GM23338 (cell line): ENCODE measurements around the gene CCNY. TPM values are rescaled to one million over a fixed set of nuclear protein-coding genes. Genes with fewer than 3 reads are reported as not detected.

Source experiments
- ATAC-seq: fragments of 200-7000 bp; cut with Tn5 transposase; 3 replicates; pipeline ENCODE4 v1.9.1; 2020
- DNase-seq: peaks from one replicate; pipeline ENCODE4 v3.0.0-alpha.2; 2015; ENCODE audit warnings: low spot score
- H2AFZ ChIP-seq: fragments of 200-600 bp; sonication (generic); 2 replicates; pipeline ENCODE4 v1.8.0; 2016; ENCODE audit warnings: antibody characterized with exemption, mild to moderate bottlenecking, moderate library complexity
- H3F3A ChIP-seq: fragments of 200-600 bp; sonication (generic); replicated peaks from 2 replicates; pipeline ENCODE4 v1.8.0; 2017; ENCODE audit warnings: antibody characterized with exemption, mixed run types, low read depth
- H3K27ac ChIP-seq: fragments of 200-600 bp; sonication (generic); 2 replicates; pipeline ENCODE4 v1.6.1; 2016; ENCODE audit warnings: low read depth
- H3K27me3 ChIP-seq: fragments of 200-600 bp; sonication (generic); 2 replicates; pipeline ENCODE4 v1.8.0; 2016; ENCODE audit warnings: mild to moderate bottlenecking, mixed run types, moderate library complexity; ENCODE audit not compliant: insufficient read depth
- H3K36me3 ChIP-seq: fragments of 200-600 bp; sonication (generic); 2 replicates; pipeline ENCODE4 v1.8.0; 2016; ENCODE audit warnings: mild to moderate bottlenecking; ENCODE audit not compliant: insufficient read depth
- H3K4me1 ChIP-seq: fragments of 200-600 bp; sonication (generic); 2 replicates; pipeline ENCODE4 v1.8.0; 2016; ENCODE audit warnings: mild to moderate bottlenecking, moderate library complexity; ENCODE audit not compliant: insufficient read depth
- H3K4me2 ChIP-seq: fragments of 200-600 bp; sonication (generic); 2 replicates; pipeline ENCODE4 v1.7.1; 2017; ENCODE audit warnings: mixed run types
- H3K4me3 ChIP-seq: fragments of 200-600 bp; sonication (generic); 2 replicates; pipeline ENCODE4 v1.6.1; 2016; ENCODE audit warnings: mixed run types
- H3K79me2 ChIP-seq: fragments of 200-600 bp; sonication (generic); replicated peaks from 2 replicates; pipeline ENCODE4 v1.8.0; 2017; ENCODE audit warnings: mild to moderate bottlenecking; ENCODE audit not compliant: insufficient read depth
- H3K9me2 ChIP-seq: fragments of 200-600 bp; sonication (generic); 2 replicates; pipeline ENCODE4 v1.8.0; 2017; ENCODE audit not compliant: insufficient read depth
- H4K20me1 ChIP-seq: fragments of 200-600 bp; sonication (generic); replicated peaks from 2 replicates; pipeline ENCODE4 v1.8.0; 2017; ENCODE audit warnings: mild to moderate bottlenecking; ENCODE audit not compliant: insufficient read depth
- H3K27ac Mint-ChIP-seq: 2 replicates; pipeline ENCODE4 v1.8.0; 2020; ENCODE audit warnings: inconsistent platforms, mild to moderate bottlenecking, moderate library complexity, mixed read lengths
- H3K27me3 Mint-ChIP-seq: 3 replicates; pipeline ENCODE4 v1.8.0; 2022; ENCODE audit warnings: low read depth, mild to moderate bottlenecking, moderate library complexity, mixed read lengths, inconsistent platforms; ENCODE audit not compliant: insufficient read depth, poor library complexity
- H3K36me3 Mint-ChIP-seq: 3 replicates; pipeline ENCODE4 v1.8.0; 2021; ENCODE audit warnings: low read depth, mild to moderate bottlenecking, inconsistent platforms, moderate library complexity, mixed read lengths
- H3K4me1 Mint-ChIP-seq: 3 replicates; pipeline ENCODE4 v1.8.0; 2020; ENCODE audit warnings: mild to moderate bottlenecking, inconsistent platforms, mixed read lengths
- H3K4me3 Mint-ChIP-seq: 3 replicates; pipeline ENCODE4 v1.8.0; 2021; ENCODE audit warnings: moderate library complexity, mild to moderate bottlenecking, inconsistent platforms, mixed read lengths
- H3K9me3 Mint-ChIP-seq: 3 replicates; pipeline ENCODE4 v1.8.0; 2020; ENCODE audit warnings: moderate library complexity, mild to moderate bottlenecking, inconsistent platforms, mixed read lengths
- CREB1 ChIP-seq: fragments of 250-450 bp; sonication (Bioruptor Pico); IDR thresholded peaks from 2 replicates; pipeline ENCODE4 v1.5.0; 2020; ENCODE audit warnings: low read depth, mild to moderate bottlenecking, moderate library complexity
- EZH2 ChIP-seq: fragments of 200-600 bp; sonication (generic); IDR thresholded peaks from one replicate; pipeline ENCODE4 v1.8.0; 2017; ENCODE audit warnings: antibody characterized with exemption, mild to moderate bottlenecking, low read depth; ENCODE audit not compliant: unreplicated experiment
- EZH2phosphoT487 ChIP-seq: fragments of 200-600 bp; sonication (generic); IDR thresholded peaks from one replicate; pipeline ENCODE4 v1.8.1; 2018; ENCODE audit warnings: antibody characterized with exemption; ENCODE audit not compliant: unreplicated experiment
- JUNB ChIP-seq: IDR thresholded peaks from one replicate; pipeline ENCODE4 v1.6.1; 2016; ENCODE audit warnings: antibody characterized with exemption; ENCODE audit not compliant: unreplicated experiment
- NANOG ChIP-seq: IDR thresholded peaks from 2 replicates; pipeline ENCODE4 v1.6.1; 2016; ENCODE audit warnings: antibody characterized with exemption, borderline replicate concordance
- POLR2AphosphoS5 ChIP-seq: IDR thresholded peaks from 2 replicates; pipeline ENCODE4 v1.6.1; 2016; ENCODE audit warnings: antibody characterized with exemption, low read depth
- STAT1 ChIP-seq: IDR thresholded peaks from one replicate; pipeline ENCODE4 v1.6.1; 2016; ENCODE audit warnings: antibody characterized with exemption; ENCODE audit not compliant: unreplicated experiment
- ZNF114 ChIP-seq: fragments of 250-450 bp; sonication (Bioruptor Pico); IDR thresholded peaks from 2 replicates; pipeline ENCODE4 v1.5.0; 2020; ENCODE audit warnings: mild to moderate bottlenecking, moderate library complexity
- ZNF331 ChIP-seq: fragments of 250-450 bp; sonication (Bioruptor Pico); IDR thresholded peaks from 2 replicates; pipeline ENCODE4 v1.5.0; 2020; ENCODE audit warnings: low read depth, mild to moderate bottlenecking, moderate library complexity
- polyA plus RNA-seq: library from polyadenylated mRNA; unstranded; fragments of >200 nt; fragmentation: Nextera tagmentation; extraction: Ambion mirVana; gene quantifications from 2 replicates; pipeline ENCODE4 v1.2.1, GENCODE V29; 2016
- total RNA-seq: library from RNA; depleted of rRNA; stranded (reverse); fragments of >200 nt; shearing (Covaris generic); gene quantifications from 2 replicates; pipeline ENCODE4 v1.2.3, GENCODE V29; 2014
- TF ChIP-seq, protein P1 (sequence below): IDR thresholded peaks from one replicate; pipeline ENCODE4 v1.6.1; 2018; ENCODE audit warnings: antibody characterized with exemption; ENCODE audit not compliant: unreplicated experiment
- TF ChIP-seq, protein P2 (sequence below): fragments of 250-450 bp; sonication (Bioruptor Pico); IDR thresholded peaks from 2 replicates; pipeline ENCODE4 v1.5.0; 2020; ENCODE audit warnings: mild to moderate bottlenecking, moderate library complexity
- TF ChIP-seq, protein P3 (sequence below): IDR thresholded peaks from 2 replicates; pipeline ENCODE4 v1.6.1; 2016; ENCODE audit warnings: antibody characterized with exemption
- TF ChIP-seq, protein P4 (sequence below), 2 experiments: fragments of 200-600 bp in 1 of 2; sonication (generic) in 1 of 2; conservative IDR thresholded peaks; 2 replicates each; pipeline versions ENCODE4 v1.5.1 to v1.6.1; 2016 to 2017; ENCODE audit warnings: antibody characterized with exemption in 2 of 2, low read depth in 2 of 2, mild to moderate bottlenecking in 2 of 2, moderate library complexity in 1 of 2

Gene CCNY
- total and polyA plus RNA-seq, 2 experiments from 2014 or later, result 14.2 to 29.0 TPM

DNA sequence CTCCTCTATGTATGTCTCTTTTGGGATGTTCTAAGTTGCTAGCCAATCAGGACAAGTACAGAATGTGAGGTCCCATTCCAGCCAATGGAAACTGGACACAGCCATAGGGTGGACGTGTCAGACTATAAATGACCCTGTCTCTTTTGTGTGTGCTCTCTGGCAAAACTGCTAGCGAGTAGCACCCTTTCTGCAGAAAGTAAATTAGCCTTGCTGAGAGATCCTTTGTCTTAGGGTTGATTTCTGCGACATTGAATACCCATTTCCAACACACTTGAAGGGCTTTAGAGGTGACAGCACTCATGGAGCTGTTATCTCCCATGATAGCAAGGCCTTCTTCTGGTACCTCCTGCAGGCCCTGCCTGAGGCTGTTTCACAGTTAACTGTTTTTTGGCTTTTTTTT is 107.5 kb downstream of the CCNY start:
- no peaks in the 10 kb centered on the region for H4K20me1 ChIP-seq
- H3F3A ChIP-seq, result no peaks in the 10 kb centered on the region
- TF ChIP-seq EZH2, result no peak
- no peak for TF ChIP-seq ZNF331 (CRISPR knock-in tag)
- TF ChIP-seq, protein P1, sequence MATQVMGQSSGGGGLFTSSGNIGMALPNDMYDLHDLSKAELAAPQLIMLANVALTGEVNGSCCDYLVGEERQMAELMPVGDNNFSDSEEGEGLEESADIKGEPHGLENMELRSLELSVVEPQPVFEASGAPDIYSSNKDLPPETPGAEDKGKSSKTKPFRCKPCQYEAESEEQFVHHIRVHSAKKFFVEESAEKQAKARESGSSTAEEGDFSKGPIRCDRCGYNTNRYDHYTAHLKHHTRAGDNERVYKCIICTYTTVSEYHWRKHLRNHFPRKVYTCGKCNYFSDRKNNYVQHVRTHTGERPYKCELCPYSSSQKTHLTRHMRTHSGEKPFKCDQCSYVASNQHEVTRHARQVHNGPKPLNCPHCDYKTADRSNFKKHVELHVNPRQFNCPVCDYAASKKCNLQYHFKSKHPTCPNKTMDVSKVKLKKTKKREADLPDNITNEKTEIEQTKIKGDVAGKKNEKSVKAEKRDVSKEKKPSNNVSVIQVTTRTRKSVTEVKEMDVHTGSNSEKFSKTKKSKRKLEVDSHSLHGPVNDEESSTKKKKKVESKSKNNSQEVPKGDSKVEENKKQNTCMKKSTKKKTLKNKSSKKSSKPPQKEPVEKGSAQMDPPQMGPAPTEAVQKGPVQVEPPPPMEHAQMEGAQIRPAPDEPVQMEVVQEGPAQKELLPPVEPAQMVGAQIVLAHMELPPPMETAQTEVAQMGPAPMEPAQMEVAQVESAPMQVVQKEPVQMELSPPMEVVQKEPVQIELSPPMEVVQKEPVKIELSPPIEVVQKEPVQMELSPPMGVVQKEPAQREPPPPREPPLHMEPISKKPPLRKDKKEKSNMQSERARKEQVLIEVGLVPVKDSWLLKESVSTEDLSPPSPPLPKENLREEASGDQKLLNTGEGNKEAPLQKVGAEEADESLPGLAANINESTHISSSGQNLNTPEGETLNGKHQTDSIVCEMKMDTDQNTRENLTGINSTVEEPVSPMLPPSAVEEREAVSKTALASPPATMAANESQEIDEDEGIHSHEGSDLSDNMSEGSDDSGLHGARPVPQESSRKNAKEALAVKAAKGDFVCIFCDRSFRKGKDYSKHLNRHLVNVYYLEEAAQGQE, result no peak
- TF ChIP-seq POLR2AphosphoS5, result no peak
- no peak for TF ChIP-seq STAT1
- no peak for TF ChIP-seq NANOG
- TF ChIP-seq, protein P2, sequence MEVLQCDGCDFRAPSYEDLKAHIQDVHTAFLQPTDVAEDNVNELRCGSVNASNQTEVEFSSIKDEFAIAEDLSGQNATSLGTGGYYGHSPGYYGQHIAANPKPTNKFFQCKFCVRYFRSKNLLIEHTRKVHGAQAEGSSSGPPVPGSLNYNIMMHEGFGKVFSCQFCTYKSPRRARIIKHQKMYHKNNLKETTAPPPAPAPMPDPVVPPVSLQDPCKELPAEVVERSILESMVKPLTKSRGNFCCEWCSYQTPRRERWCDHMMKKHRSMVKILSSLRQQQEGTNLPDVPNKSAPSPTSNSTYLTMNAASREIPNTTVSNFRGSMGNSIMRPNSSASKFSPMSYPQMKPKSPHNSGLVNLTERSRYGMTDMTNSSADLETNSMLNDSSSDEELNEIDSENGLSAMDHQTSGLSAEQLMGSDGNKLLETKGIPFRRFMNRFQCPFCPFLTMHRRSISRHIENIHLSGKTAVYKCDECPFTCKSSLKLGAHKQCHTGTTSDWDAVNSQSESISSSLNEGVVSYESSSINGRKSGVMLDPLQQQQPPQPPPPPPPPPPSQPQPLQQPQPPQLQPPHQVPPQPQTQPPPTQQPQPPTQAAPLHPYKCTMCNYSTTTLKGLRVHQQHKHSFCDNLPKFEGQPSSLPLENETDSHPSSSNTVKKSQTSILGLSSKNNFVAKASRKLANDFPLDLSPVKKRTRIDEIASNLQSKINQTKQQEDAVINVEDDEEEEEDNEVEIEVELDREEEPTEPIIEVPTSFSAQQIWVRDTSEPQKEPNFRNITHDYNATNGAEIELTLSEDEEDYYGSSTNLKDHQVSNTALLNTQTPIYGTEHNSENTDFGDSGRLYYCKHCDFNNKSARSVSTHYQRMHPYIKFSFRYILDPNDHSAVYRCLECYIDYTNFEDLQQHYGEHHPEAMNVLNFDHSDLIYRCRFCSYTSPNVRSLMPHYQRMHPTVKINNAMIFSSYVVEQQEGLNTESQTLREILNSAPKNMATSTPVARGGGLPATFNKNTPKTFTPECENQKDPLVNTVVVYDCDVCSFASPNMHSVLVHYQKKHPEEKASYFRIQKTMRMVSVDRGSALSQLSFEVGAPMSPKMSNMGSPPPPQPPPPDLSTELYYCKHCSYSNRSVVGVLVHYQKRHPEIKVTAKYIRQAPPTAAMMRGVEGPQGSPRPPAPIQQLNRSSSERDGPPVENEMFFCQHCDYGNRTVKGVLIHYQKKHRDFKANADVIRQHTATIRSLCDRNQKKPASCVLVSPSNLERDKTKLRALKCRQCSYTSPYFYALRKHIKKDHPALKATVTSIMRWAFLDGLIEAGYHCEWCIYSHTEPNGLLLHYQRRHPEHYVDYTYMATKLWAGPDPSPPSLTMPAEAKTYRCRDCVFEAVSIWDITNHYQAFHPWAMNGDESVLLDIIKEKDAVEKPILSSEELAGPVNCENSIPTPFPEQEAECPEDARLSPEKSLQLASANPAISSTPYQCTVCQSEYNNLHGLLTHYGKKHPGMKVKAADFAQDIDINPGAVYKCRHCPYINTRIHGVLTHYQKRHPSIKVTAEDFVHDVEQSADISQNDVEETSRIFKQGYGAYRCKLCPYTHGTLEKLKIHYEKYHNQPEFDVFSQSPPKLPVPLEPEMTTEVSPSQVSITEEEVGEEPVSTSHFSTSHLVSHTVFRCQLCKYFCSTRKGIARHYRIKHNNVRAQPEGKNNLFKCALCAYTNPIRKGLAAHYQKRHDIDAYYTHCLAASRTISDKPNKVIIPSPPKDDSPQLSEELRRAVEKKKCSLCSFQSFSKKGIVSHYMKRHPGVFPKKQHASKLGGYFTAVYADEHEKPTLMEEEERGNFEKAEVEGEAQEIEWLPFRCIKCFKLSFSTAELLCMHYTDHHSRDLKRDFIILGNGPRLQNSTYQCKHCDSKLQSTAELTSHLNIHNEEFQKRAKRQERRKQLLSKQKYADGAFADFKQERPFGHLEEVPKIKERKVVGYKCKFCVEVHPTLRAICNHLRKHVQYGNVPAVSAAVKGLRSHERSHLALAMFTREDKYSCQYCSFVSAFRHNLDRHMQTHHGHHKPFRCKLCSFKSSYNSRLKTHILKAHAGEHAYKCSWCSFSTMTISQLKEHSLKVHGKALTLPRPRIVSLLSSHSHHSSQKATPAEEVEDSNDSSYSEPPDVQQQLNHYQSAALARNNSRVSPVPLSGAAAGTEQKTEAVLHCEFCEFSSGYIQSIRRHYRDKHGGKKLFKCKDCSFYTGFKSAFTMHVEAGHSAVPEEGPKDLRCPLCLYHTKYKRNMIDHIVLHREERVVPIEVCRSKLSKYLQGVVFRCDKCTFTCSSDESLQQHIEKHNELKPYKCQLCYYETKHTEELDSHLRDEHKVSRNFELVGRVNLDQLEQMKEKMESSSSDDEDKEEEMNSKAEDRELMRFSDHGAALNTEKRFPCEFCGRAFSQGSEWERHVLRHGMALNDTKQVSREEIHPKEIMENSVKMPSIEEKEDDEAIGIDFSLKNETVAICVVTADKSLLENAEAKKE (CRISPR knock-in tag), result no peak
- TF ChIP-seq, protein P3, sequence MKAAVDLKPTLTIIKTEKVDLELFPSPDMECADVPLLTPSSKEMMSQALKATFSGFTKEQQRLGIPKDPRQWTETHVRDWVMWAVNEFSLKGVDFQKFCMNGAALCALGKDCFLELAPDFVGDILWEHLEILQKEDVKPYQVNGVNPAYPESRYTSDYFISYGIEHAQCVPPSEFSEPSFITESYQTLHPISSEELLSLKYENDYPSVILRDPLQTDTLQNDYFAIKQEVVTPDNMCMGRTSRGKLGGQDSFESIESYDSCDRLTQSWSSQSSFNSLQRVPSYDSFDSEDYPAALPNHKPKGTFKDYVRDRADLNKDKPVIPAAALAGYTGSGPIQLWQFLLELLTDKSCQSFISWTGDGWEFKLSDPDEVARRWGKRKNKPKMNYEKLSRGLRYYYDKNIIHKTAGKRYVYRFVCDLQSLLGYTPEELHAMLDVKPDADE, result no peak
- TF ChIP-seq, protein P4, sequence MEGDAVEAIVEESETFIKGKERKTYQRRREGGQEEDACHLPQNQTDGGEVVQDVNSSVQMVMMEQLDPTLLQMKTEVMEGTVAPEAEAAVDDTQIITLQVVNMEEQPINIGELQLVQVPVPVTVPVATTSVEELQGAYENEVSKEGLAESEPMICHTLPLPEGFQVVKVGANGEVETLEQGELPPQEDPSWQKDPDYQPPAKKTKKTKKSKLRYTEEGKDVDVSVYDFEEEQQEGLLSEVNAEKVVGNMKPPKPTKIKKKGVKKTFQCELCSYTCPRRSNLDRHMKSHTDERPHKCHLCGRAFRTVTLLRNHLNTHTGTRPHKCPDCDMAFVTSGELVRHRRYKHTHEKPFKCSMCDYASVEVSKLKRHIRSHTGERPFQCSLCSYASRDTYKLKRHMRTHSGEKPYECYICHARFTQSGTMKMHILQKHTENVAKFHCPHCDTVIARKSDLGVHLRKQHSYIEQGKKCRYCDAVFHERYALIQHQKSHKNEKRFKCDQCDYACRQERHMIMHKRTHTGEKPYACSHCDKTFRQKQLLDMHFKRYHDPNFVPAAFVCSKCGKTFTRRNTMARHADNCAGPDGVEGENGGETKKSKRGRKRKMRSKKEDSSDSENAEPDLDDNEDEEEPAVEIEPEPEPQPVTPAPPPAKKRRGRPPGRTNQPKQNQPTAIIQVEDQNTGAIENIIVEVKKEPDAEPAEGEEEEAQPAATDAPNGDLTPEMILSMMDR (conservative IDR thresholded peaks at IDR 0.05; ENCODE audit: low read depth in 2 of 2), result no peak
- no peak for TF ChIP-seq CREB1 (CRISPR knock-in tag)
- TF ChIP-seq EZH2phosphoT487, result no peak
- TF ChIP-seq JUNB, result no peak
- TF ChIP-seq ZNF114, result no peak
- DNase-seq (no peak), ATAC-seq (no peak)
- H2AFZ ChIP-seq, result no peak overlapping the region
- peaks cover 14% of the 10 kb centered on the region; the same call in 1 of the 2 replicates for H3K36me3 ChIP-seq
- peaks cover 13% of the 10 kb centered on the region for H3K4me1 ChIP-seq
- Mint-ChIP-seq H3K27ac (no peak overlapping the region), H3K27me3 (peaks cover 6% of the 10 kb centered on the region), H3K4me3 (no peak overlapping the region), H3K36me3 (peaks cover 41% of the 10 kb centered on the region), H3K9me3 (peaks cover 50% of the 10 kb centered on the region), H3K4me1 (peaks cover 15% of the 10 kb centered on the region)
- no peak overlapping the region for H3K4me2 ChIP-seq
- peaks cover 97% of the 10 kb centered on the region for H3K79me2 ChIP-seq
- no peak overlapping the region for H3K27ac ChIP-seq
- H3K27me3 ChIP-seq, result no peaks in the 10 kb centered on the region
- H3K9me2 ChIP-seq, result peaks cover 3% of the 10 kb centered on the region; the same call in 1 of the 2 replicates
- no peak overlapping the region for H3K4me3 ChIP-seq
